T-helper 17 cell (primary cell): ENCODE measurements around the gene ITGB2. TPM values are rescaled to one million over a fixed set of nuclear protein-coding genes. Genes with fewer than 3 reads are reported as not detected.

ENCODE experiments used
- ATAC-seq: fragments of 150-1000 bp; cut with Tn5 transposase; 2 replicates; pipeline ENCODE4 v1.10.0; 2021; ENCODE audit warnings: mild to moderate bottlenecking, moderate library complexity
- DNase-seq, 3 donors: peaks; one replicate each; pipeline versions ENCODE4 v3.0.0 to v3.0.0-alpha.2; 2020 to 2021
- H3K9me3 ChIP-seq: one replicate; pipeline ENCODE4 v1.7.0; 2013; ENCODE audit warnings: low read length, mild to moderate bottlenecking; ENCODE audit not compliant: control insufficient read depth, poor library complexity, severe bottlenecking
- H3K27ac Mint-ChIP-seq: one replicate; pipeline ENCODE4 v1.8.0; 2022; ENCODE audit warnings: mild to moderate bottlenecking, moderate library complexity, mixed read lengths
- H3K27me3 Mint-ChIP-seq: one replicate; pipeline ENCODE4 v1.8.0; 2022; ENCODE audit warnings: mixed read lengths
- H3K36me3 Mint-ChIP-seq: one replicate; pipeline ENCODE4 v1.8.0; 2022; ENCODE audit warnings: low read depth, mixed read lengths
- H3K4me1 Mint-ChIP-seq: one replicate; pipeline ENCODE4 v1.8.0; 2022; ENCODE audit warnings: mild to moderate bottlenecking, mixed read lengths
- H3K4me3 Mint-ChIP-seq: one replicate; pipeline ENCODE4 v1.8.0; 2022; ENCODE audit warnings: mild to moderate bottlenecking, moderate library complexity, mixed read lengths
- total RNA-seq, 4 donors: library from RNA in 2 of 4; stranded (reverse) in 2 of 4; gene quantifications; one replicate each; pipeline ENCODE4 v1.2.3 and lab custom pipeline; 2022 to 2026

The ITGB2 gene
- total RNA-seq, 2 donors from 2014 or later: 248 to 359 TPM

DNA sequence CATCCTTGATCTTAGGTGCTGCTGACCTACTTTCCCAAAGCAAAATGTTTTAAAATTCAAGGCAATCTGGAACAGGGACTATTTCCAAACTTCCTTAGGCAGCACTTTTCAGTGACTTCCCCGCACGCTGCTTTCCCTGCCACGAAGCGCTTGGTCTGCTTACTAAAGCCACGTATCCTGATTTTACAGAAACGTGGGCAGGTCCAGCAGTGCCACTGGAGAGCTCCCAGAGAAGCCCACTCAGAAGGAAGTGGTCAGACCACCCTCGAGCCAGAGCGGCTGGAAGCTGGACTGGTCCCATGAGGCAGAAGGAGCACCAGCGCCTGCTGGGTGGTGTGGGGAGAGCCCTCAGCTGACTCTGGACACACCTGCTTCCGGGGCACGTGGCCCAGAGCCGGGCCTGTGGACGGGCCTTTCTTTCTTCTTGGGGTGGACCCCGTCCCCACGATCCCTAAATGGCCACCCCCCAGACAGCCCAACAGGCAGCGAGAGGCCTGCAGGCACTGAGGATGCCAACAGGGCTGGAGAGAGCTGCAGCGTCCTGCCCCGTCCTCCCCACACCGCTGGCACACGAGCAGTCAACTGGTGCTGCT, 70.4 kb downstream of the ITGB2 start:
- Mint-ChIP-seq H3K4me1 (peaks cover 23% of the 10 kb centered on the region), H3K27me3 (no peaks in the 10 kb centered on the region), H3K4me3 (no peak overlapping the region), H3K27ac (no peak overlapping the region), H3K36me3 (peaks cover 4% of the 10 kb centered on the region)
- ATAC-seq: no peak
- DNase-seq: no peak
- no peaks in the 10 kb centered on the region for H3K9me3 ChIP-seq

DNA sequence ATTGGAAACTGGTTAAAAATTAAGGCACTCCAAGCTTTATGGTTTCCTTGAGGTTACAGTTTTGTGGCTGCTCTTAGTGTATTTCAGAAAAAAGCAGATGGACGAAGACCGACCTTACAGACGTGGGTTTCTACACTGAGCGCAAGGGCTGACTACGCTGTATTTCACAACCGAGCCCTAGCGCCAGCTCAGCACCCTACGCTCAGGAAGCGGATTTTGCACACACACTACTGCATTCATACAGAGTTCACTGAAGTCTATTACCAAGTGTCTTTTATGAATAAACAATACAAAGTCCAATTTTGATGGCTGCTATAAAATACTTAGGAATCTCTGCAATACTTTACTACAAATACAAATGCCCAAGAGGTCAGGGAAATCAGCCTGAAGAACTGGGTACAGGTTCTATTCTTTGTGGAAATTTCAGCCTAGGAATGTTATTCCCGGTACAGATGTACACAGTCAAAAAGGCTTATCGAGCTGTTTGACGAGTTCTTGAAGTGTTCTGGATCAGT, 71.0 kb downstream of the ITGB2 start:
- Mint-ChIP-seq H3K36me3 (peaks cover 4% of the 10 kb centered on the region), H3K4me3 (no peak overlapping the region), H3K27me3 (no peaks in the 10 kb centered on the region), H3K27ac (no peak overlapping the region), H3K4me1 (peaks cover 19% of the 10 kb centered on the region)
- ATAC-seq (no peak), DNase-seq (no peak)
- no peaks in the 10 kb centered on the region for H3K9me3 ChIP-seq

DNA sequence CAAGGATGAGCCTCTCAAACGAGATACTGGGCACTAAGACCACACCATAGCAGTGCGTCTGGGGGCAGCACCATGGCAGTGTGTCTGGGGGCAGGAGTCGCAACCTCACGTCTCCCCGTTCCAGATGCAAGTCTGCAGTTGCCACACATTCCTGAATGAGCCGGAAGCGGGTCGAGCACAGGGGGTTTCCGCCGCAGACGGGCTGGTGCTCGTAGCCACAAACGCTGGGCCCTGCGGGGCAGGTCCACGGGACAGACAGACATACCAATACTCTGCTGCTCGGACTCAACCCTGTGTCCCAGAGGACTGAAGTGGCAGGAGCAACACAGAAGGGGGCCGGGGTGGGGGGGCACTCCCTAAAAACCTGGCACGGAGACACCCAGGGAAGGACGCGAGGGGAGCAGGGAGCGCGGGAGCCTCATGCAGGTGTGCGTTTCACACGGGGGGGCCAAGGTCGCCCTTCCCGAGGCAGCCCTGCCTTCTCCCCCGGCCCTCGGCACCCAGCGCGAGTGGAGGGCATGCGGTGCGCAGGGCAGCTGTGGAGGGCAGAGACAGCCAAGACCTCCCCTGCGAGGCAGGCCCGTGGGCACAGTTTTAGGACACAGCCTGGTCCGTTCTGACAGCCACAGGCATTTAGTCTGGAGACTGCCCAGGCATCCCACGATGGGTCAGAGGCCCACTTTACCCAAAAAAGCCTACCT, 71.7 kb downstream of the ITGB2 start:
- Mint-ChIP-seq H3K36me3 (peaks cover 4% of the 10 kb centered on the region), H3K4me3 (no peak overlapping the region), H3K4me1 (peaks cover 14% of the 10 kb centered on the region), H3K27ac (no peak overlapping the region), H3K27me3 (no peaks in the 10 kb centered on the region)
- ATAC-seq (no peak), DNase-seq (no peak)
- no peaks in the 10 kb centered on the region for H3K9me3 ChIP-seq

DNA sequence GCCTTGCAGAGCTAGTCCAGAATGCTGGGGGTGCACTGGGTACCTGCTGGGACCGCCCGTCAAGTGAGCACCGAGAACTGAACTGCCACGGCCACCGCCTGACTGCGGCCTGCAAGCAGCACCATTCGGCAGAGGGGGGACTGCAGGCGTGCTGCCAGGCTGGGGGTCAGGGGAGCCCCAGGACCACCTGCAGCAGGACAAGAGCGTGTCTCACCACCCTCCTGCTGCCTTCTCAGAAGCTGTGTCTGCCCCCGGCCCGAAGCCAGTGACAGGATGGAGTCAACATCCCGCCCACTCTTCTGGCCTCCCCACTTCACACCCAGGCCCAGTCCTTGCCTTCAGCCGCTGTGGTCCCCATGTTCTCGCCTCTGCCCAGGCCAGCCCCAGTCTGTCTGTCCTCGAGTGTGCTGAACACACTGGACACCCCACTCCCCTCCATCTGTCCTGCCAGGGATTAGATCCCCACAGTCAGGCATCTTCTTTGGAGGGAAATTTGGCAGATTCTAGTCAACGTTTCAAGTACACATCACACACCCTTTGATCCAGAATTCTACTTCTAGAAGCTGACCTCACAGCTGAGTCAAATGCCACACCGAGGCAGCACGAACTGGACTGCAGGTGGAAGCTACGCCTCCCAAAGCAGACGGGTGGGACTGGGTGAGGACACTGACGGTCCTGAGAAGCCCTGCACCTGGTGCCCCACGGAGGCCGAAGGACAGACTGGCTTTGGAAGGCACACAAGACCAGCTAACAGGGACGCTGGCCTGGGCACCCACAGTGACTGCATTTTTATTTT, 73.2 kb downstream of the ITGB2 start:
- no peak overlapping the region for H3K4me3 Mint-ChIP-seq
- H3K27ac Mint-ChIP-seq: peak overlapping the region; percentile 67
- ATAC-seq (no peak), DNase-seq (no peak)
- H3K4me1 Mint-ChIP-seq: peaks cover 13% of the 10 kb centered on the region
- H3K9me3 ChIP-seq: no peaks in the 10 kb centered on the region
- peaks cover 2% of the 10 kb centered on the region for H3K36me3 Mint-ChIP-seq
- H3K27me3 Mint-ChIP-seq: no peaks in the 10 kb centered on the region

DNA sequence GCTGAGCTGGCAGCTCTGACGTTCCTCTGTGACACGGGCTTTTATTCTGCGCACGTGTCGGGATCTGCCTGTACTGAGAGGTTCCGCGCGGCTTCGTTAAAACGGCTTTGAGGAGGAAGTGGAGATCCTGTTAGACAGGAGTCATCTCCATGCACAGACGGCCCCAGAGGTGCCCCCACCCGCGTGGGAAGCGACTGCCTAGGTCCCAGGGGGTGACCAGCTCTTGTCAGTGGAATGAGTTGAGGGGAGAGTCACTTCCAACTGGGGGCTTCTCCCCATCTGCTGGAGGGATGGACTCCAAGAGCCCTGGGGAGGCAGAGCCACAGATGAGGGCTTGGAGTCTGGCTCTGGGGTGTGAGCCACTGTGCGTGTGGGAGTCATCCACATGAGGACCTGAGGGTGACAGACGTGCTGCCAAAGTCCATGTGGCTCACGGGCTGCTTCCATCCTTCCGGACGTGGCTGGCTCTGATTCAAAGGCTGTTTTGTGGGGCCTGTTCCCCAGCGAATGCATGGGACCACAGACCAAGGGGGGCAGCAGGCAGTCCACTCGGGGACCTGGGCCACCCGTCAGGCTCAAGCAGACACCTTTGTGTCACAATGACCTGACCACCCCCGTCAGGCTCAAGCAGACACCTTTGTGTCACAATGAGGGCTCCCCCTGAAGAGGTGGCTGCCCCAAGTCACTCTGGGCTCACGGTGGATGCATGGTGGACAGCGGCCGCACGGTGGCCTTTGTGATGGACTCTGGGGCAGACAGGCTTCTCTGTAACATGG, 74.0 kb downstream of the ITGB2 start:
- no peaks in the 10 kb centered on the region for H3K9me3 ChIP-seq
- Mint-ChIP-seq H3K4me1 (peaks cover 8% of the 10 kb centered on the region), H3K27ac (peak overlapping the region; percentile 27), H3K36me3 (peaks cover 2% of the 10 kb centered on the region), H3K4me3 (peak overlapping the region; percentile 70), H3K27me3 (no peaks in the 10 kb centered on the region)
- ATAC-seq (peak; percentile 65), DNase-seq (no peak)

DNA sequence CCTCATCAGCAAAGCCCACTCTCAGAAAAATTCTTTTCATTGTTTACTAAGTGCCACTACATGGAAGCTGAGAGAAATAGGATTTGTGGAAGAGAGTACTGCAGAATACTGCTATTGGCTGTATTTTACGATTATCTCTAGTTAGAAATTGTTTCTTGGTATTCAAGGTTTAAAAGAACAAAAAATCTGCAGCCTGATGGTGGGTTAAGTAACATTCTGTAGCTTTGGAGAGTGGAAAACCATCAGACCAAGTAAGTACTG, 74.5 kb downstream of the ITGB2 start:
- Mint-ChIP-seq H3K27me3 (peaks cover 4% of the 10 kb centered on the region), H3K4me1 (peaks cover 8% of the 10 kb centered on the region), H3K4me3 (peak overlapping the region; percentile 70), H3K36me3 (peaks cover 2% of the 10 kb centered on the region), H3K27ac (peak overlapping the region; percentile 27)
- no peaks in the 10 kb centered on the region for H3K9me3 ChIP-seq
- DNase-seq: no peak
- ATAC-seq: no peak

DNA sequence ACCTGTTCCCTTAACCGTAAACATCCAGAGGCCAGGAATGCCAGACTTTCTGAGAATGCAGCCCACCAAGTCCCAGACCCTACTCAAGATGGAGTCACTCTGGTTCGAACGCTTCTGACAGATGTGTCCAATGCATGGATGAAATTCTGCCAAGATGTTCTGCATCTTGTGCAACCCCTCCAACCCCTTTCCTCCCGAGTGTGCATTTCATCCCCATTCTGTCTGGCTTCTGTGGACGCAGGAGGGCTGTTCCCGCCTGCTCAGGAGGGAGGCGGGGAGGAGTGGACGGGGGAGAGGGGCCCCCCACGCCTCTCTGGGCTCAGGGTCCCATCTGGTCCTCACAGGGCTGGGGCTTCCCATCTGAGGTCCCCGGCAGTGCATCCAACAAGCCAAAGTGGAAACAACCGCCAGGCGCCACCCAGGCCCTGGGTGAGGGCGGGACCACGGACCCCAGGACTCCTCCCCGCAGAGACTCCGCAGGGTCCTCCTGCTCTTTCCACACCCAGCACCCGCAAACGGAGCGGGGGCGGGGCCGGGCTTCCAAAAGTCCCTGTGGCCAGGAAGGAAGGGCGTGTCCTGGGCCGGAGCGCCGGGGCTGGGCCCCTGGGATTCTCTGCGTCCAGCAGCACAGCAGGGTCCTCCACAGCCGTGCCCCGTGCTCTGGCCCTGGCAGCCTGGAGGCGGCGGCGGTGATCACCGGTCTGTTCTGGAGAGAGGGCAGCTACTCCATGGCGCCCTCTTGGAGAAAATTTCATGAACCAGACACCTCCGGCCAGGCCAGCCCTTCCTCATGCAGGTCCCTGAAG, 75.1 kb downstream of the ITGB2 start:
- peaks cover 8% of the 10 kb centered on the region for H3K4me1 Mint-ChIP-seq

DNA sequence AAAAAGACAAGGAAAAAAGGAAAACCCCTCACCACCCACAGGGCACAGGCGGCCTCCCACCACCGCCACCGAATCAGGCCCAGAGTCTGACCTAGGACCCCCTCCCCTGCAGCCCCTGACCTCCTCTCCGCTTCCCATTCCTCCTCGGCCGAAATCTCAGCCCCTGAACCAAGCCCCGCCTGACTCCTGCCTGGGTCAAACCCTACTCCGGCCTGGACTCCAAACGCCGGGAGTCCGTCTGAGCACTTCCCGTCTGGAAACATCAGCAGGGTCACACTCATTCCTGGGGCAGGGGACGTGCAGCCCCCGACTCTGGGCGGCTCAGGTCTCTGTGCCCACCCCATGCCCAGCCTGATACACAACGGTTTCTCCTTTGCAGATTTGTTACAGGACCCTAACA, 76.4 kb downstream of the ITGB2 start:
- H3K9me3 ChIP-seq: no peaks in the 10 kb centered on the region
- Mint-ChIP-seq H3K4me3 (peak overlapping the region; percentile 15), H3K27me3 (peaks cover 7% of the 10 kb centered on the region), H3K36me3 (no peaks in the 10 kb centered on the region), H3K4me1 (peaks cover 11% of the 10 kb centered on the region), H3K27ac (no peak overlapping the region)
- no peak for DNase-seq
- no peak for ATAC-seq

More for the DNA sequence above, 75.1 kb downstream of the ITGB2 start:
- H3K27ac Mint-ChIP-seq: peak overlapping the region; percentile 27
- H3K9me3 ChIP-seq: no peaks in the 10 kb centered on the region
- H3K27me3 Mint-ChIP-seq: peaks cover 7% of the 10 kb centered on the region
- peak; percentile 80 for ATAC-seq
- H3K36me3 Mint-ChIP-seq: no peaks in the 10 kb centered on the region
- DNase-seq: peak; percentile 24 to 39 (median 33)
- peak overlapping the region; percentile 70 for H3K4me3 Mint-ChIP-seq

DNA sequence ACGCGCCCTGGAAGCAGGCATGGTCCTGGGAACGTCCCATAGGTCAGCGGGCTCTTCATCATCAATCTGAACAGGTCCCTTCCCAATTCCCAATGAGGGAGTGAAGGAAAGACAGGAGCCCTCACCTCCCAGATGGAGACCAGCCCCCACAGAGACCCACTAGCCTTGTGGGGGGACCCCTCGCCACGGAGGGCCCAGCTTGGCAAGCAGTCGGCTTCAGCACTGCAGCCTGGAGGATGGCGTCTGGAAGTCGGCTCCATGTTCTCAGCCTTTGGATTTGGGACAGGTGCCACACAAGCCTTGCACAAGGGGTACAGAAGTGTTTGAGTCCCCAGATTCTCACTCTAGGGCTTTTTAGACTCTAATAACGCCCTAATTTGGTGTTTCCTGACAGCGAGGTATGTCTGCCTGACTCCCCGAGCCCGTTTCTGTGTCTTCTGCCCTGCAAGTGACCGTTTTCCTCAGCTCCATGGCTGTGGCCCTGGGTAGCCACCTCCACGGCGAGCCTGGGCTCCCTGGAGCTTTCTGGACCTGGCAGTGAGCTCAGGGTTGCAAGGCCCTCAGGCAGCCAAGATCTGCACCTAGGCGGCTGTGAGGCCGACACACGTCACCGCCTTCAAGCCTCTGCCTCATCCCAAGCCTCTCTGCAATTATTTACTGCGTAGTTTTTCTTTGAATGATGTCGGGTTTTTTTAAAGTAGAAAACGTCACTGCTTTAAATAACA, 77.8 kb downstream of the ITGB2 start:
- H3K9me3 ChIP-seq: no peaks in the 10 kb centered on the region
- no peaks in the 10 kb centered on the region for H3K36me3 Mint-ChIP-seq
- ATAC-seq (no peak), DNase-seq (no peak)
- H3K4me1 Mint-ChIP-seq: peaks cover 11% of the 10 kb centered on the region
- H3K27me3 Mint-ChIP-seq: peaks cover 7% of the 10 kb centered on the region
- no peak overlapping the region for H3K27ac Mint-ChIP-seq
- no peak overlapping the region for H3K4me3 Mint-ChIP-seq

DNA sequence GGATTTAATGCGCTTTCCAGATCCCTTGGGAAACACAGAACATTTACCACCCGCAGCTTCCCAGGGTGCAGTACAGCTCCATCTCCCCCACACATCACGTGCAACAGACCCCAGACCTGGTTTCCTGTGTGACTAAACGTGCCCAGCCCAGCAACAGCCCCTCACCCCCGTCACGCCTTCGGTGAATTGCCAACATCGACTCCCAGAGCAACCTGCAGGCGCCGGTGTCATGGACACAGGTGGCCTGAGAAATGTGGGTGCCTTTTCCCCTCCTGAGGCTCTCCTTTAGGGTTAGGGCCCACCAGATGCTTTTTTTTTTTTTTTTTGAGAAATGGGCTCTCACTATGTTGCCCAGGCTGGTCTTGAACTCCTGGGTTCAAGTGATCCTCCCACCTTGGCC, 78.6 kb downstream of the ITGB2 start:
- DNase-seq (no peak), ATAC-seq (no peak)
- H3K4me3 Mint-ChIP-seq: no peak overlapping the region
- H3K36me3 Mint-ChIP-seq: no peaks in the 10 kb centered on the region
- peaks cover 7% of the 10 kb centered on the region for H3K27me3 Mint-ChIP-seq
- no peak overlapping the region for H3K27ac Mint-ChIP-seq
- no peaks in the 10 kb centered on the region for H3K9me3 ChIP-seq
- peaks cover 8% of the 10 kb centered on the region for H3K4me1 Mint-ChIP-seq

DNA sequence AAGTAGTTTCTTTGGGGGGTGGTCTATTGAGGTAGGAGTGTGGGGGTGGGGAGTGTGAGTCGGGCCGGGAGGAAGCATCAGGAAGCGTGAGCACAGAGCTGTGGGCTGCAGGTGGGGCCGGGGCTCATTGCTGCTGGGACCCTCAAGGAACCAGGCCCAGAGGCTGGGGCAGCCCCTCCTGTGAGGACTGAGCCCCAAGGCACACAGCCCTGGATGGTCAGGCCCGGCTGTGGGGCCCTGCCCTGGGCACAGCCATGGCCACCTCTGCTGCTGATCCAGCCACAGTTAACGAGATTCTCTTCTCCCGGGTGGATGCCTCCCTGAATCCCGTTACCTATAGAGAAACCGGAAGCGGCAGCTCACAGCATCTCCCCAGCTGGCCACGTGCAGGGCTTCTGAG, 79.9 kb downstream of the ITGB2 start:
- Mint-ChIP-seq H3K27ac (no peak overlapping the region), H3K27me3 (peaks cover 7% of the 10 kb centered on the region), H3K4me1 (peaks cover 3% of the 10 kb centered on the region), H3K36me3 (no peaks in the 10 kb centered on the region), H3K4me3 (no peak overlapping the region)
- H3K9me3 ChIP-seq: no peaks in the 10 kb centered on the region
- DNase-seq (no peak), ATAC-seq (no peak)

DNA sequence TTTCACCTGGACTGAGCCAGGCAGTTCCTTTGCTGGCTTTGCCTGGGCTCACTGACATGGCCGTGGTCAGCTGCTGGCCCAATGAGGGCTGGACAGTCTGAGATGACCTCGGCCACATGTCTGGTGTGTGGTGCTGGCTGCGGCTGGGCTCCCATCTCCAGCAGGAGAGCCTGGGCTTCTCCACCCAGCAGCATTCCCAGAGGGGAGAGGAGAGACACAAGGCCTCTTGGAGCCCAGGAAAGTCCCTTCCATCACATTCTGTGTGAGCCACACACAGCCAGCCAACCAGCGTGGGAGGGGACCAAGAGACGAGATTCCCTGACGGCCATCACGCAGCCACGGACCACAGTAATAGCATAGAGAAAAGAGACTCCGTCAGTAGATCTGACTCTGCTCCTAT, 81.7 kb downstream of the ITGB2 start:
- Mint-ChIP-seq H3K4me1 (peaks cover 3% of the 10 kb centered on the region), H3K4me3 (no peak overlapping the region), H3K36me3 (no peaks in the 10 kb centered on the region), H3K27ac (no peak overlapping the region), H3K27me3 (peaks cover 7% of the 10 kb centered on the region)
- no peak for DNase-seq
- H3K9me3 ChIP-seq: no peaks in the 10 kb centered on the region
- ATAC-seq: no peak
